MM.1S (cell line): ENCODE measurements around the gene TMEM179B.
"Not testable (repeated sequence)": the region's sequence is repeated elsewhere in the genome, so short reads cannot be mapped to it uniquely, and the experiment has no call there.

Source experiments
- DNase-seq: peaks from one replicate; pipeline ENCODE4 v3.0.0-alpha.2; 2015
- H2AFZ ChIP-seq: fragments of 300-600 bp; sonication (generic); 2 replicates; pipeline ENCODE4 v1.6.0; 2016; ENCODE audit warnings: antibody characterized with exemption, low read length
- H3F3A ChIP-seq: fragments of 300-600 bp; sonication (generic); 2 replicates; pipeline ENCODE4 v1.6.1; 2016; ENCODE audit warnings: mild to moderate bottlenecking, antibody characterized with exemption, low read length, moderate library complexity, mixed read lengths; ENCODE audit not compliant: insufficient read depth
- H3K27ac ChIP-seq: fragments of 300-600 bp; sonication (generic); 2 replicates; pipeline ENCODE4 v1.5.1; 2016; ENCODE audit warnings: mild to moderate bottlenecking, low read length
- H3K27me3 ChIP-seq: fragments of 300-600 bp; sonication (generic); replicated peaks from 2 replicates; pipeline ENCODE4 v1.6.0; 2016; ENCODE audit warnings: low read length; ENCODE audit not compliant: insufficient read depth
- H3K36me3 ChIP-seq: fragments of 300-600 bp; sonication (generic); replicated peaks from 2 replicates; pipeline ENCODE4 v1.6.1; 2016; ENCODE audit warnings: mild to moderate bottlenecking, low read length, mixed read lengths; ENCODE audit not compliant: insufficient read depth
- H3K4me1 ChIP-seq: fragments of 300-600 bp; sonication (generic); 2 replicates; pipeline ENCODE4 v1.6.1; 2016; ENCODE audit warnings: low read length, mixed read lengths
- H3K4me2 ChIP-seq: fragments of 300-600 bp; sonication (generic); 2 replicates; pipeline ENCODE4 v1.6.0; 2016; ENCODE audit warnings: low read depth, low read length
- H3K4me3 ChIP-seq: fragments of 300-600 bp; sonication (generic); 2 replicates; pipeline ENCODE4 v1.5.1; 2016; ENCODE audit warnings: low read length, mixed read lengths
- H3K79me2 ChIP-seq: fragments of 300-600 bp; sonication (generic); 2 replicates; pipeline ENCODE4 v1.6.1; 2016; ENCODE audit warnings: mixed run types, low read length, mixed read lengths
- H3K9ac ChIP-seq: fragments of 300-600 bp; sonication (generic); 2 replicates; pipeline ENCODE4 v1.6.1; 2016; ENCODE audit warnings: low read length, mixed read lengths
- H3K9me2 ChIP-seq: fragments of 300-600 bp; sonication (generic); replicated peaks from 2 replicates; pipeline ENCODE4 v1.6.1; 2016; ENCODE audit warnings: mild to moderate bottlenecking, low read length, mixed read lengths; ENCODE audit not compliant: insufficient read depth
- H3K9me3 ChIP-seq: fragments of 300-600 bp; sonication (generic); replicated peaks from 2 replicates; pipeline ENCODE4 v1.6.1; 2016; ENCODE audit warnings: mild to moderate bottlenecking, low read length, mixed read lengths; ENCODE audit not compliant: insufficient read depth
- H4K20me1 ChIP-seq: fragments of 300-600 bp; sonication (generic); 2 replicates; pipeline ENCODE4 v1.6.1; 2016; ENCODE audit warnings: mild to moderate bottlenecking, low read length, moderate library complexity, mixed read lengths; ENCODE audit not compliant: insufficient read depth
- EZH2 ChIP-seq: fragments of 300-600 bp; sonication (generic); optimal IDR thresholded peaks from 2 replicates; pipeline ENCODE3; 2017; ENCODE audit warnings: low read depth, mild to moderate bottlenecking, antibody characterized with exemption, low read length, mixed read lengths
- EZH2phosphoT487 ChIP-seq: fragments of 300-600 bp; sonication (generic); IDR thresholded peaks from 2 replicates; pipeline ENCODE4 v1.6.1; 2018; ENCODE audit warnings: antibody characterized with exemption, low read length
- TF ChIP-seq, protein P1 (sequence below): fragments of 300-600 bp; sonication (generic); IDR thresholded peaks from 2 replicates; pipeline ENCODE4 v1.5.1; 2016; ENCODE audit warnings: antibody characterized with exemption, low read length, mixed read lengths

Gene TMEM179B, protein sequence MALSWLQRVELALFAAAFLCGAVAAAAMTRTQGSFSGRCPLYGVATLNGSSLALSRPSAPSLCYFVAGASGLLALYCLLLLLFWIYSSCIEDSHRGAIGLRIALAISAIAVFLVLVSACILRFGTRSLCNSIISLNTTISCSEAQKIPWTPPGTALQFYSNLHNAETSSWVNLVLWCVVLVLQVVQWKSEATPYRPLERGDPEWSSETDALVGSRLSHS

GRCh38 chr11:62787005-62787759 is at the start of gene TMEM179B:
TSS of gene TMEM179B (plus strand) at chr11:62787402. CDS start at chr11:62787432, 30 bp downstream.
- H3K27me3 ChIP-seq = no peaks in the 10 kb centered on the region
- no peaks in the 10 kb centered on the region for H3K36me3 ChIP-seq
- peak within 1 kb of the TSS; percentile 47 for H2AFZ ChIP-seq
- H3K9me2 ChIP-seq = no peaks in the 10 kb centered on the region
- peak within 1 kb of the TSS; percentile 74 for H3K9ac ChIP-seq
- no peaks in the 10 kb centered on the region for H3K9me3 ChIP-seq
- H3F3A ChIP-seq = peaks cover 31% of the 10 kb centered on the region
- H3K4me3 ChIP-seq = peak within 1 kb of the TSS; percentile 80
- TF ChIP-seq EZH2 = no peak
- TF ChIP-seq, protein P1, sequence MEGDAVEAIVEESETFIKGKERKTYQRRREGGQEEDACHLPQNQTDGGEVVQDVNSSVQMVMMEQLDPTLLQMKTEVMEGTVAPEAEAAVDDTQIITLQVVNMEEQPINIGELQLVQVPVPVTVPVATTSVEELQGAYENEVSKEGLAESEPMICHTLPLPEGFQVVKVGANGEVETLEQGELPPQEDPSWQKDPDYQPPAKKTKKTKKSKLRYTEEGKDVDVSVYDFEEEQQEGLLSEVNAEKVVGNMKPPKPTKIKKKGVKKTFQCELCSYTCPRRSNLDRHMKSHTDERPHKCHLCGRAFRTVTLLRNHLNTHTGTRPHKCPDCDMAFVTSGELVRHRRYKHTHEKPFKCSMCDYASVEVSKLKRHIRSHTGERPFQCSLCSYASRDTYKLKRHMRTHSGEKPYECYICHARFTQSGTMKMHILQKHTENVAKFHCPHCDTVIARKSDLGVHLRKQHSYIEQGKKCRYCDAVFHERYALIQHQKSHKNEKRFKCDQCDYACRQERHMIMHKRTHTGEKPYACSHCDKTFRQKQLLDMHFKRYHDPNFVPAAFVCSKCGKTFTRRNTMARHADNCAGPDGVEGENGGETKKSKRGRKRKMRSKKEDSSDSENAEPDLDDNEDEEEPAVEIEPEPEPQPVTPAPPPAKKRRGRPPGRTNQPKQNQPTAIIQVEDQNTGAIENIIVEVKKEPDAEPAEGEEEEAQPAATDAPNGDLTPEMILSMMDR = peak; percentile 52
- peaks cover 48% of the 10 kb centered on the region for H3K79me2 ChIP-seq
- peak within 1 kb of the TSS; percentile 92 for H3K4me2 ChIP-seq
- H4K20me1 ChIP-seq = no peaks in the 10 kb centered on the region
- H3K4me1 ChIP-seq = peaks cover 23% of the 10 kb centered on the region
- peak within 1 kb of the TSS; percentile 76 for H3K27ac ChIP-seq
- peak; percentile 98 for DNase-seq

DNA sequence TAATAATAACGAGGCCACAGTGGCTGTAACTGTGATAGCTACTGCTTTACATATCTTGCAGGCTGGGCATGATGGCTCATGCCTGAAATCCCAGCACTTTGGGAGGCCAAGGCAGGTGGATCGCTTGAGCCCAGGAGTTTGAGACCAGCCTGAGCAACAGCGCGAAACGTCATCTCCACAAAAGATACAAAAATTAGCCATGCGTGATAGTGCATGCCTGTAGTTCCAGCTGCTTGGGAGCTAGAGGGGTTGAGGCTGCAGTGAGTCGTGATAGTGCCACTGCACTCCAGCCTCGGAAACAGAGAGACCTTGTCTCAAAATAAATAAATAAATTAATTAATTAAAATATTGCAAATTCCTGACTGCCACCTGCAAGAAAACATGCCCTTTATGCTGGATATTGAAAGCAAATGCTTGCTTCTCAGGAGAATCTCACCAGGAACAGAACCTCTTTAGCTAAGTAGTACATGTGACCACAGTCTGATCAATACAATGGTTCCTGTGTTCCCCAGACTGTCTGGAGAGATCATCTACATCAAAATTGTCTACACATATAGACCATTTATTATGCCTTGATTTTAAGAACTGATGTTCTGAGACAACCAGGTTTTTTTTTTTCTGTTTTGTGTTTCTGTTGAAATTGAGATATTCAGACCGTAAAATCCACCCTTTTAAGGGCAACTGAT is 39.6 kb upstream of the TMEM179B start:
- Histone ChIP-seq H3K9me3 (no peaks in the 10 kb centered on the region), H3F3A (peaks cover 3% of the 10 kb centered on the region), H3K9ac (no peak overlapping the region), H3K79me2 (peaks cover 12% of the 10 kb centered on the region), H3K27ac (no peak overlapping the region), H3K4me3 (no peak overlapping the region), H3K4me2 (no peak overlapping the region), H3K4me1 (no peaks in the 10 kb centered on the region), H3K36me3 (no peaks in the 10 kb centered on the region), H4K20me1 (no peaks in the 10 kb centered on the region), H2AFZ (no peak overlapping the region), H3K27me3 (no peaks in the 10 kb centered on the region), H3K9me2 (no peaks in the 10 kb centered on the region)
- no peak for DNase-seq
- TF ChIP-seq EZH2phosphoT487 = no peak
- TF ChIP-seq, protein P1 = no peak
- no peak for TF ChIP-seq EZH2

DNA sequence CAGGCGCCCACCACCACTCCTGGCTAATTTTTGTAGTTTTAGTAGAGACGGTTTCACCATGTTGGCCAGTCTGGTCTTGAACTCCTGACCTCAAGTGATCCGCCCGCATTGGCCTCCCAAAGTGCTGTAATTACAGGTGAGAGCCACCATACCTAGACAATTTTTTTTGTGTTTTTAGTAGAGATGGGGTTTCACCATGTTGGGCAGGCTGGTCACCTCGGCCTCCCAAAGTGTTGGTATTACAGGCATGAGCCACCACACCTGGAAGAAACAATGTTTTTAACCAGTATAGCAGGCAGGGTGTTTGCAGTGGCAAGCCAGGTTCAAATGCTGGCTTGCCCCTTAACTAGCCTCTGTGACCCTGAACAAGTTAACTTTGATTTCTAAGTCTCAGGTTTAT is 37.3 kb upstream of the TMEM179B start:
- H3K27me3 ChIP-seq, H3K9me2 ChIP-seq, H3F3A ChIP-seq, H3K27ac ChIP-seq, H3K9ac ChIP-seq, H2AFZ ChIP-seq, DNase-seq, H4K20me1 ChIP-seq, H3K4me2 ChIP-seq, H3K4me3 ChIP-seq, H3K4me1 ChIP-seq, H3K9me3 ChIP-seq, H3K36me3 ChIP-seq: not testable (repeated sequence)
- peaks cover 21% of the 10 kb centered on the region for H3K79me2 ChIP-seq
